MM.1S (cell line): Measurements from ENCODE around the gene ATP6V1F.

ENCODE experiments used
- DNase-seq: peaks from one replicate; pipeline ENCODE4 v3.0.0-alpha.2; 2015
- H2AFZ ChIP-seq: fragments of 300-600 bp; sonication (generic); 2 replicates; pipeline ENCODE4 v1.6.0; 2016; ENCODE audit warnings: antibody characterized with exemption, low read length
- H3F3A ChIP-seq: fragments of 300-600 bp; sonication (generic); 2 replicates; pipeline ENCODE4 v1.6.1; 2016; ENCODE audit warnings: mild to moderate bottlenecking, antibody characterized with exemption, low read length, moderate library complexity, mixed read lengths; ENCODE audit not compliant: insufficient read depth
- H3K27ac ChIP-seq: fragments of 300-600 bp; sonication (generic); 2 replicates; pipeline ENCODE4 v1.5.1; 2016; ENCODE audit warnings: mild to moderate bottlenecking, low read length
- H3K27me3 ChIP-seq: fragments of 300-600 bp; sonication (generic); replicated peaks from 2 replicates; pipeline ENCODE4 v1.6.0; 2016; ENCODE audit warnings: low read length; ENCODE audit not compliant: insufficient read depth
- H3K36me3 ChIP-seq: fragments of 300-600 bp; sonication (generic); replicated peaks from 2 replicates; pipeline ENCODE4 v1.6.1; 2016; ENCODE audit warnings: mild to moderate bottlenecking, low read length, mixed read lengths; ENCODE audit not compliant: insufficient read depth
- H3K4me1 ChIP-seq: fragments of 300-600 bp; sonication (generic); 2 replicates; pipeline ENCODE4 v1.6.1; 2016; ENCODE audit warnings: low read length, mixed read lengths
- H3K4me2 ChIP-seq: fragments of 300-600 bp; sonication (generic); 2 replicates; pipeline ENCODE4 v1.6.0; 2016; ENCODE audit warnings: low read depth, low read length
- H3K4me3 ChIP-seq: fragments of 300-600 bp; sonication (generic); 2 replicates; pipeline ENCODE4 v1.5.1; 2016; ENCODE audit warnings: low read length, mixed read lengths
- H3K79me2 ChIP-seq: fragments of 300-600 bp; sonication (generic); 2 replicates; pipeline ENCODE4 v1.6.1; 2016; ENCODE audit warnings: mixed run types, low read length, mixed read lengths
- H3K9ac ChIP-seq: fragments of 300-600 bp; sonication (generic); 2 replicates; pipeline ENCODE4 v1.6.1; 2016; ENCODE audit warnings: low read length, mixed read lengths
- H3K9me2 ChIP-seq: fragments of 300-600 bp; sonication (generic); replicated peaks from 2 replicates; pipeline ENCODE4 v1.6.1; 2016; ENCODE audit warnings: mild to moderate bottlenecking, low read length, mixed read lengths; ENCODE audit not compliant: insufficient read depth
- H3K9me3 ChIP-seq: fragments of 300-600 bp; sonication (generic); replicated peaks from 2 replicates; pipeline ENCODE4 v1.6.1; 2016; ENCODE audit warnings: mild to moderate bottlenecking, low read length, mixed read lengths; ENCODE audit not compliant: insufficient read depth
- H4K20me1 ChIP-seq: fragments of 300-600 bp; sonication (generic); 2 replicates; pipeline ENCODE4 v1.6.1; 2016; ENCODE audit warnings: mild to moderate bottlenecking, low read length, moderate library complexity, mixed read lengths; ENCODE audit not compliant: insufficient read depth
- EZH2 ChIP-seq: fragments of 300-600 bp; sonication (generic); optimal IDR thresholded peaks from 2 replicates; pipeline ENCODE3; 2017; ENCODE audit warnings: low read depth, mild to moderate bottlenecking, antibody characterized with exemption, low read length, mixed read lengths
- EZH2phosphoT487 ChIP-seq: fragments of 300-600 bp; sonication (generic); IDR thresholded peaks from 2 replicates; pipeline ENCODE4 v1.6.1; 2018; ENCODE audit warnings: antibody characterized with exemption, low read length
- TF ChIP-seq, protein P1 (sequence below): fragments of 300-600 bp; sonication (generic); IDR thresholded peaks from 2 replicates; pipeline ENCODE4 v1.5.1; 2016; ENCODE audit warnings: antibody characterized with exemption, low read length, mixed read lengths

ATP6V1F gene

DNA sequence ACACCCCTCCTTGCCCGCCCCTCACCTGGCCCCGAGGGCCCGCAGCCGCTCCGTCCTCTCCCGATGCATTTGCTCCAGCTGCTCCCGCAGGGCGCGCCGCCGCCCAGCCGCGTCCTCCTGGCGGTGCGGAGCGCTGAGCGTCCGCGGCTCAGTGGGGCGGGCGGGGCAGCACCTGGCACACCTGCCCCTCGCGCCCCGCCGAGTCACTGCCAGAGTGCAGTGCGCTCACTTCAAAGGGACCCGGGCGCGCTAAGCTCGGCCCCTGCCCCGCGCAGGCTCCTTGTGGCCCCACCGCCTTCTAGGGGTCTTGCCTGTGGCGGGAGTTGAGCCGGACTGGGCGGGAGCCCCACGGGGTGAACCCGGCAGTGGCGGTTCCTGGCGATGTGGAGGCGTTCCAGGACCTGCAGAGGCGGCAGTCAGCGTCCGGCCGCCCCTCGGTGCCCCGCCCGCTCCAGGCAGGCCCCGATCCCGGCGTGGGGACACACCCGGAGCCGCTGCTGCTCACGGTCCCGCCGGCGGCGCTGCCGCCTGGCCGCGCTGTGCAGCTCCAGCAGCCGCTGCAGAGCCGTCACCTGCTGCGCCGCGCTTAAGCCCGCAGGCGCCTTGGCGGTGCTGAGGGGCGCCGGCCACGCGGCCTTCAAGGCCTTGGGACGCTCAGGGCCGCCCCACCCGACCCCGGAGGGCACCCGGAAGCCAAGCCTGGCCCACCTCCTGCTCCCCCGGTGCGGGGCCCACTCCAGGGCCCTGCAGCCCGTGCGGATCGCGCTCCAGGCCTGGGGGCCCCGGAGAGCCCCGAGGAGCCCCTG, 6.7 kb downstream of the ATP6V1F start:
- Histone ChIP-seq H3K4me1 (no peaks in the 10 kb centered on the region), H3K4me3 (peak overlapping the region; percentile 79), H3K4me2 (peak overlapping the region; percentile 97), H3K36me3 (no peaks in the 10 kb centered on the region), H3K79me2 (peaks cover 14% of the 10 kb centered on the region), H3K27ac (no peak overlapping the region; the same call in 1 of the 2 replicates), H3K9me3 (no peaks in the 10 kb centered on the region), H3K9me2 (no peaks in the 10 kb centered on the region), H3F3A (peaks cover 9% of the 10 kb centered on the region; the same call in 1 of the 2 replicates), H4K20me1 (no peaks in the 10 kb centered on the region), H3K27me3 (no peaks in the 10 kb centered on the region), H3K9ac (peak overlapping the region; percentile 55; the same call in 1 of the 2 replicates), H2AFZ (peak overlapping the region; percentile 91)
- DNase-seq, result peak; percentile 88
- TF ChIP-seq, protein P1, sequence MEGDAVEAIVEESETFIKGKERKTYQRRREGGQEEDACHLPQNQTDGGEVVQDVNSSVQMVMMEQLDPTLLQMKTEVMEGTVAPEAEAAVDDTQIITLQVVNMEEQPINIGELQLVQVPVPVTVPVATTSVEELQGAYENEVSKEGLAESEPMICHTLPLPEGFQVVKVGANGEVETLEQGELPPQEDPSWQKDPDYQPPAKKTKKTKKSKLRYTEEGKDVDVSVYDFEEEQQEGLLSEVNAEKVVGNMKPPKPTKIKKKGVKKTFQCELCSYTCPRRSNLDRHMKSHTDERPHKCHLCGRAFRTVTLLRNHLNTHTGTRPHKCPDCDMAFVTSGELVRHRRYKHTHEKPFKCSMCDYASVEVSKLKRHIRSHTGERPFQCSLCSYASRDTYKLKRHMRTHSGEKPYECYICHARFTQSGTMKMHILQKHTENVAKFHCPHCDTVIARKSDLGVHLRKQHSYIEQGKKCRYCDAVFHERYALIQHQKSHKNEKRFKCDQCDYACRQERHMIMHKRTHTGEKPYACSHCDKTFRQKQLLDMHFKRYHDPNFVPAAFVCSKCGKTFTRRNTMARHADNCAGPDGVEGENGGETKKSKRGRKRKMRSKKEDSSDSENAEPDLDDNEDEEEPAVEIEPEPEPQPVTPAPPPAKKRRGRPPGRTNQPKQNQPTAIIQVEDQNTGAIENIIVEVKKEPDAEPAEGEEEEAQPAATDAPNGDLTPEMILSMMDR, result peak; percentile 49
- no peak for TF ChIP-seq EZH2

DNA sequence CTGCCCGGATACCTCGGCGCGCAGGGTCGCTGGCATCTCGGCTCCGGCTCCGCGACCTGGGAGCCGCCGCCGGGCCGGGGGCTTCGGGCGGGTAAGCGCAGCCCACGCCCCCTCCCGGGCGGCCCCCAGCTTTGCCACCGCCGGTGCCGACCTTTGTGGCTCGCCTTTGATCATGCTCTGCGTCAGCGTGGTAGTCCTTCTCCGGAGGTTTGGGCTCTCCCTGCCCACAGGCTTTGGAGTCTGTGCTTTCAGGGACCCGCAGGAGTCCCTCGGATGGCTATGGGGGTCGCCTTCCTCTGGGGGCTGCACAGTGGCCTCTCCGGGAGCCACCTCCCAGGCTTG, 7.3 kb downstream of the ATP6V1F start:
- Histone ChIP-seq H2AFZ (peak overlapping the region; percentile 54; the same call in 1 of the 2 replicates), H3K4me3 (peak overlapping the region; percentile 79), H3F3A (peaks cover 9% of the 10 kb centered on the region; the same call in 1 of the 2 replicates), H3K9me2 (no peaks in the 10 kb centered on the region), H3K79me2 (peaks cover 8% of the 10 kb centered on the region), H3K9ac (peak overlapping the region; percentile 55; the same call in 1 of the 2 replicates), H3K4me1 (no peaks in the 10 kb centered on the region), H3K36me3 (no peaks in the 10 kb centered on the region), H3K4me2 (peak overlapping the region; percentile 97), H3K27me3 (no peaks in the 10 kb centered on the region), H3K27ac (no peak overlapping the region), H4K20me1 (no peaks in the 10 kb centered on the region), H3K9me3 (no peaks in the 10 kb centered on the region)
- no peak for TF ChIP-seq EZH2
- TF ChIP-seq, protein P1, result no peak
- TF ChIP-seq EZH2phosphoT487, result no peak
- DNase-seq, result no peak

DNA sequence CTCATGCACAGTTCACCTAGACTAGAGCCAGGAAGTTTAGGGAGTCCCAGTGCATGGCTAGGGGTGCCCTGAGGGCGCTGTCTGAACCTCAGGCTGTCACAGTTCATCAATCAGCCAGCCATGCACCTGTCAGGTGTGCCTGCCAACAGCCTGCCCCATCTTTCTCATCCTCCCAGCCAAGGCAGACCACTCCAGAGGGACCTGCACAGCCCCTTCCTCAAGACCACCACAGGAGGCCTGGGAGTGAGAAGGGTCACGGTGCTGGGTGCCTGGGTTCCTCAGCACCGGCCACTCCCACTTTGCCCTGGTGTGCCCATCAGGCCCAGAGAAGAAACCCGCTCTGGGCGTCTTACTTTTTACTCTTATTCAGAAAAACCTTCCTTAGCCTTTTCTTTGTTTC, 8.4 kb downstream of the ATP6V1F start:
- no peak overlapping the region for H2AFZ ChIP-seq
- H3K79me2 ChIP-seq, result no peaks in the 10 kb centered on the region
- no peak overlapping the region for H3K27ac ChIP-seq
- H3K9me3 ChIP-seq, result no peaks in the 10 kb centered on the region
- no peaks in the 10 kb centered on the region for H3K27me3 ChIP-seq
- no peak overlapping the region for H3K4me3 ChIP-seq
- no peak for DNase-seq
- TF ChIP-seq EZH2phosphoT487, result no peak
- TF ChIP-seq, protein P1, result no peak
- no peak for TF ChIP-seq EZH2
- no peaks in the 10 kb centered on the region for H3K4me1 ChIP-seq
- H3F3A ChIP-seq, result peaks cover 9% of the 10 kb centered on the region; the same call in 1 of the 2 replicates
- H3K4me2 ChIP-seq, result no peak overlapping the region
- H3K9me2 ChIP-seq, result no peaks in the 10 kb centered on the region
- no peaks in the 10 kb centered on the region for H3K36me3 ChIP-seq
- no peak overlapping the region for H3K9ac ChIP-seq
- no peaks in the 10 kb centered on the region for H4K20me1 ChIP-seq
